Gastroesophageal sphincter (tissue), 3 donors: ENCODE results near the gene R3HDML.

ENCODE experiments used
- POLR2A ChIP-seq, 2 donors: fragments of 450-650 bp; IDR thresholded peaks; one replicate each; pipeline ENCODE4 v1.6.1; 2017; ENCODE audit warnings: antibody characterized with exemption in 2 of 2, mild to moderate bottlenecking in 2 of 2, moderate library complexity in 1 of 2
- TF ChIP-seq, protein P1 (sequence below), 4 experiments: fragments of 200-600 bp in 2 of 4; fragments of 450-650 bp in 2 of 4; sonication (generic) in 1 of 4; IDR thresholded peaks; one replicate each; pipeline ENCODE4 v1.5.1; 2017 to 2019; ENCODE audit warnings: antibody characterized with exemption in 4 of 4, mild to moderate bottlenecking in 2 of 4, moderate library complexity in 2 of 4

DNA sequence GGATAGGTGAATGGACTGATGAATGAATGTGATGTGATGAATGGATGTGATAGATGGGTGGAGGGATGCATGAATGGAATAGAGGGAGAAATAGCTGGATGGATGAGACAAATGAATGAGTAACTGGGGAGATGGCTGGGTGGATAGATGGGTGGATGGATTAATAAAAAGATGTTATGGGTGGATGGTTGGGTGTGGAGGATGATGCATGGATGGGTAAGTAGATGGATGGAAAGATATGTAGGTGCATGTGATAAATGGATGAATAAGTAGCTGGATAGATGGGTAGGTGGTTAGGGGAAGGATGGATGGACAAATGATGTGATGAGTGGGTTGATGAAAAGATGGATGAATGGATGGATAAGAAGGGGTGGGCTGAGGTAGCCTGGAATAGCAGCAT lies 23.4 kb downstream of the R3HDML start:
- TF ChIP-seq, protein P1, sequence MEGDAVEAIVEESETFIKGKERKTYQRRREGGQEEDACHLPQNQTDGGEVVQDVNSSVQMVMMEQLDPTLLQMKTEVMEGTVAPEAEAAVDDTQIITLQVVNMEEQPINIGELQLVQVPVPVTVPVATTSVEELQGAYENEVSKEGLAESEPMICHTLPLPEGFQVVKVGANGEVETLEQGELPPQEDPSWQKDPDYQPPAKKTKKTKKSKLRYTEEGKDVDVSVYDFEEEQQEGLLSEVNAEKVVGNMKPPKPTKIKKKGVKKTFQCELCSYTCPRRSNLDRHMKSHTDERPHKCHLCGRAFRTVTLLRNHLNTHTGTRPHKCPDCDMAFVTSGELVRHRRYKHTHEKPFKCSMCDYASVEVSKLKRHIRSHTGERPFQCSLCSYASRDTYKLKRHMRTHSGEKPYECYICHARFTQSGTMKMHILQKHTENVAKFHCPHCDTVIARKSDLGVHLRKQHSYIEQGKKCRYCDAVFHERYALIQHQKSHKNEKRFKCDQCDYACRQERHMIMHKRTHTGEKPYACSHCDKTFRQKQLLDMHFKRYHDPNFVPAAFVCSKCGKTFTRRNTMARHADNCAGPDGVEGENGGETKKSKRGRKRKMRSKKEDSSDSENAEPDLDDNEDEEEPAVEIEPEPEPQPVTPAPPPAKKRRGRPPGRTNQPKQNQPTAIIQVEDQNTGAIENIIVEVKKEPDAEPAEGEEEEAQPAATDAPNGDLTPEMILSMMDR (IDR thresholded peaks at IDR 0.05) = no peak
- no peak for TF ChIP-seq POLR2A (IDR thresholded peaks at IDR 0.05)
